NCI-H345 treated with DMSO at 0.1 percent for 48 hours (cell line): ENCODE data around the gene RASL10B.

Experiments used
- DNase-seq: peaks from one replicate; lab custom pipeline; 2025; ENCODE audit not compliant: unreplicated experiment; lab: John Stamatoyannopoulos, UW

The RASL10B gene

DNA sequence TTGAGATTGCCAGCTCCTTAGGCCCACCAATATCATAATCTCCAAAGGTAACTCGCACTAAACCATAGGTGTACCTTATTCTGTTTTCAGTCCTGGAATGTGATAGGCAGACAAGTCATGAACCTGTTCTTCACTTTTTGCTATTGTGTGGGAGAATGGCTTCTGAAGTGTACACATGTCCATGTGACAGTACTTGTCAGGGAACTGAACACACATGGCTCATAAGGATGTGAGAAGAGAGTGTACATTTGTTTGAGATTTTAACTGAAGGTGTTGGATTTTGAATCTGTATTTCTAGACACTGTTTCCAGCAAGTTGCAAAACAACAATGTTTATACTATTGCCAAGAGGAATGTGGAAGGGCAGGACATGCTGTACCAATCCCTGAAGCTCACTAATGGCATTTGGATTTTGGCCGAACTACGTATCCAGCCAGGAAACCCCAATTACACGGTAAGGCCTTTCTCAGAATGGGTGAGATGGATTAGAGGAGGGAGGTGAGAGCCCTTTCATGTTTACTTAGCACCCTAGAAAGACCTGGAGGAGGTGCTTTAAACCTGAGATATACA is 14.5 kb upstream of the RASL10B start:
- DNase-seq = no peak

DNA sequence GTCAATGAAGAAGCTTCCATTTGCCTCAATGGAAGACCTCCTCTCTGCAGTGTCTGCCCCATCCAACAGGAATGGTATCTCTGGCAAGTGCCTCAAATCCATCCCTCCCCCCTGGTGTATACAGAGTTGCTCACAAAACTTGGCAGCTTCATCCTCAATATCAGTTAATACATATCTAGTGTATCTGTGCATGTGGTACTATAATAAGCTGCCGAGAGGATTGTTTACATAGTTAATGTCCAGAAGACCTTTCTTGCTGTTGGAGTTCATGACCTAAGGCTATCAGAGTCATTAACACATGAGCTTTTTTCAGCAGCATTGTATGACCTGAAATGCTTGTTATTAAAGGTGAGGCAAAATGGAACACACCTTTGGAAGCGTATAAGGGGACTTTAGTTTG is 14.0 kb upstream of the RASL10B start:
- DNase-seq = no peak

DNA sequence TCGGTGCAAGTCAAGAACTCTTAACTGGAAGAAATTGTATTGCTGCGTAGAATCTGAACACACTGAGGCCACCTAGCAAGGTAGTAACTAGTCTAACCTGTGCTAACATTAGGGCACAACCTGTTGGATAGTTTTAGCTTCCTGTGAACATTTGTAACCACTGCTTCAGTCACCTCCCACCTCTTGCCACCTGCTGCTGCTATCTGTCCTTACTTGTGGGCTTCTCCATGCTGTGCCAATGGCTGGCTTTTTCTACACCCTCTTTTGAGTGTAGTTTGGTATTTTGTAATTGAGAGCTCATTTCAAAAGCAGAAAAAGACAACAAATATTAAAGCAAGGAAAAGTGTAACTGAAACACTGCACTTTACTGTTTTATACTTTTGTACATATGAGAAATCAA is 7.7 kb upstream of the RASL10B start:
- DNase-seq = no peak

DNA sequence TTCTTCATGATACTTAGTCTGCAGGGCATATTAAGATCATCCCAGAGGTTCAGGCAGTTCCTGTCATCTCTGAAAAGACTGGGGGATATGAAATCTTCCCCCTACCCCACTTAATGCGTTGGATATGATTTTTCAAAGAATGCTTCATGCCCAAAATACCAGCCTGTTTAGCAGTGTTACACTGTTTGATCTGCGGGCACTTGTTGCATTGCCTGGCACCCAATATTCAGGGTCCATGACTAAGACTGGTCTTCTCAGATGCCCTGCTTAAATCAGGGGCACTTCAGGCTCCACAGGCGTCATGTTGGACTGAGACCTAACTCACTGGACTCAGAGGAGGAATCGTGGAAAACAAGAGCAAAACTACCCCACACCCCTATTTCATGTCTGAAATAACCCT is 6.4 kb upstream of the RASL10B start:
- DNase-seq = no peak

DNA sequence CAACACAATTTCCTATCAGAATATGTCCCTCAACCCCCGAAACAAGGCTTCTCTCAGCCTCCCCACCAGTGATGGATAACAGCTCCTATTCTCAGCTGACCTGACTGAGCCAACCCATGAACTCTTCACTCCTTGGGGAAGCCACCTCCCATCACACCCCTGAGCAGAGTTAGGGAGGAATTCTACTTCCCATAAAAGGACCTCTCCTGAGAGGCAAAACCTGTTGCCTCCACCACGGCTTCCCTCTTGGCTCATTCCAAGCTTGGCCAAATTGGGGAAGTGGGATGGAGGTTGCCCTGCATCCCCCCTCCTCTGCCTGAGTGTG is 5.7 kb upstream of the RASL10B start:
- DNase-seq = no peak

DNA sequence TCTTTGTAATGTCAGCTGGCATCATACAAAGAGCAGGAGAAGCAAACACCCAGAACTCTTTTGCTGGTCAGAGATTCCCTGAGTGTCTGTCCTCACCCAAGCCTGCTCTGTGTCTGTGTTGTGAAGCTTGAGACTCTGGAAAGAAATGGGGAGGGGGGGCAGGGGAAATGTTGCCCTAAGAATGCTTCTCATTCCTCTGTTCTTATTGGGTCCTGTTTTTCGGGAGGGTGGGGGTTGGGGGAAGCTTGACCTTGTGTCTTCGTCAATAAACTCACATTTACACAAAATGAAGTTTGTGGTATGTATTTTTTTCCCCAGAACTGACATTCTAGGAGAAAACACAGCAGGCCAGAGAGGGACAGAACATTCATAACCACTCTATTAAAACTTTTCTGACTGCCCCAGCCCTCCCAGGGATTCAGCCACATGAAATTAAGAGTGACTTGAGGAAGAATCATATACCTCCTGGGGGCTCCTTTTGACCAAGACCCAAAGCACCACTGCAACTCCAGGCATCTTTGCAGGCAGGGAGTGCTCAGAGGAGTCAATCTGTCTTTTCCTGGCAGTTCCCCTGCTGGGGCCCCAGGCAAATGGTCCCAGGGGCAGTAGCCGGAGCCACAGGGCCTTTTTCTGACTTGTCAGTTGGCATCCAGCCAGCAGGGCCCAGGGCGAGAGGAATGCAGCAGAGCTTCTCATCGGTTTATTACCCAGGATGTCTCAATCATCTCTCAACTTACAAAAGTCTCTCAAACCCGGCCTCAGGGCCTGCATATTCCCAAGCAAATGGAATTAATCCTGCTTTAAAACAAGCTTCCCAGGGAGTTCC is 5.1 kb upstream of the RASL10B start:
- DNase-seq = no peak

DNA sequence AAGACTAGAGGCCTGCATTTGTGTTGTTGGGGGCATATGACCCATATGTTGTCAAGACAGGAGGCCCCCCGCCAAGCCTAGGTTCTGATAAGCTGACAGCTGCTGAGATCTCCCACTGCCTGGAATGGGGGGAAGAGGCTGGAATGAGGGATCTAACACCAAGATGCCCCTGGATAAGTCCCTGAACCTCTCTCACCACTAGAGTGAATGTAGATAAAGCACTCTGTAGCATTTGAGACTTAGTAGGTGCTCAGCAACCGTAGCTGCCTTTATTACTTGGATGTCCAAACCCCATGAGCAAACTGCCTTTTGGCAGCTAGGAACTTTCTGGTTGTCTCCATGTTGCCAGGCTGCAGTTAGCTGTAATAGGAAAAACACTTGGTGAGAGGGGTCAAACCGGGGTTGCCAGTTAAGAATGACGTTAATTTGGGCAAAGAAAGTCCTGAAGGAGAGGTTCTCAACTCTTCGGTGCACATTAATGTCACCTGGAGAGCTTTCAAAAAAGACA is 4.4 kb upstream of the RASL10B start:
- no peak for DNase-seq

DNA sequence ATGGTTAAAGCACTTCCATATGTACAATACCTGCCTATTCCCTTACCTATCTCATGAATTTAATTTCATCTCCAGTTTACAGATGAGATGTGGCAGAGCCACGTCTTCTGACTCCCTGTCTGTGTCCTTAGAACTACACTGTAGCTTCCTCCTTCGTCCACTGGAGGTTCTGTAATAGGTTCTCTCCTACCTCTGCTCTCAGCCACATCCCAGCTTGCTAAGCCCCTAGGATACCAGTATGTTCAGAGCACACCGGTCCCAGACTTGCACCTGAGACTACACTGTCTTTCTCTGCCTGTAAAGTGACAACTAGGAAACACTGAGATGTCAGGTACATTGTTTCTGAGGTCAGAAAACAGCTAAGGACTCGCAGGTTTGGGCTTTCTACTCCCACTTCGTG is 3.8 kb upstream of the RASL10B start:
- no peak for DNase-seq

DNA sequence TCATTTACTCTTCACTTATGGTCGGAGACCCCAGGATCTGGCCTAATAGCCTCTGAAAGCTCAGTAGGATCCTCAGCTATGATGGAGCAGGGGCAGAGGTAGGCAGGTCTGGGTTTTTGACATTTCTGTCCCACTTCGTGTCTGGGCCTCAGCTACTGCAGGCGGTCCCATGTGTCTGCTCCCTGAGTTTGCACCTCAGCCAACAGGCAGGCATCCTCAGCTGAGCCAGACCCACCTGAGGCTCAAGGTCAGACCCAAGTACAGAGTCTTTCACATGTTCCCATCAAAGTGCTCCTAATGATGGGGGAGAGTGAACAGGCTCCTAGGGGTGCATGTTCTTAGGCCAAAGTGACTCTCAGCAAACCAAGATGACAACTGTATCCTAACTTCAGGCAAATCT is 2.9 kb upstream of the RASL10B start:
- no peak for DNase-seq

DNA sequence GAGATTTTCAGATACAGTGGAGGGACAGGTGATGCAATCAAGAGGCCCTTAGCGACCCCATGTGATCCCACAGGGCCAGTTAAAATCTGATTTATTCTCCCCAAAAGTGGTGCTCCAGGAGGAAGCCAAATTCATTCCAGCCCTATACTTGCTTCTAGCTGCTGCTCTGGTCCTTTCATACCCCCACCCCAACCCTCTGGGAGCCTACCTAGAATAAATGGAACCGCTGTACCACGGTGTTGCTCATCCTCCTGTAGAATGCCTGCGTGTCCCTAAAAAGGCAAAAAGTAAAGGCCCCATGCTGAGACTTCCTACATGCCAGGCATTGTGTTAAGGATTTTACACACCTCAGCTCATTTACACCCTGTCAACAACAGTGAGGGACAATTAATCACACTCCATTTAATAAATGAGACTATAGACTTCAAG is 2.0 kb upstream of the RASL10B start:
- no peak for DNase-seq

DNA sequence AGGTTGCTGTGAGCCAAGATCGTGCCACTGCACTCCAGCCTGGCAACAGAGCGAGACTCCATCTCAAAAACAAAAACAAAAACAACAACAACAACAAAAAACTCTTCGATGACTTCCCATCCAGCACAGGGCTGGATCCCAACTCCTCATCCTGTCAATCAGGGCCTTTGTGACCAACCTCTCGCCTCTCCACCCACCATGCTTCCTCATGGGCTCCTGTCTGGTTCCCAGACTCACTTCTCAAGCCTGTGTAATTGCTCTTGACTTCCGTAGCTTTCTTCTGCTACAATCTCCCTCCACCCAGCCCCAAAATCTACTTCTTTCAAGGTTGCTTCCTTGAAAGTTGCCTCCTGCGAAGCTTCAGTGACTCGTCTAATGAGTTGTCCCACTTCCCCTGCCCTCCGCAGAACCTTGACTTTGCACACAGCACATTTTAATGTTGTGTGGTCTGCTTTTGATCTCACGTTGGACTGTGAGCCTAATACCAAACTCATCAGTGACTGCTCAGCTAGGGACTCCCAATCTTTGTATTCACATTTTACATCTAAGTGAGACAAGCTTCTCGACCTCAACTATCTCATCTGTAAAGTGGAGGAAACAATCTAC is 936 bp upstream of the RASL10B start:
- no peak for DNase-seq

DNA sequence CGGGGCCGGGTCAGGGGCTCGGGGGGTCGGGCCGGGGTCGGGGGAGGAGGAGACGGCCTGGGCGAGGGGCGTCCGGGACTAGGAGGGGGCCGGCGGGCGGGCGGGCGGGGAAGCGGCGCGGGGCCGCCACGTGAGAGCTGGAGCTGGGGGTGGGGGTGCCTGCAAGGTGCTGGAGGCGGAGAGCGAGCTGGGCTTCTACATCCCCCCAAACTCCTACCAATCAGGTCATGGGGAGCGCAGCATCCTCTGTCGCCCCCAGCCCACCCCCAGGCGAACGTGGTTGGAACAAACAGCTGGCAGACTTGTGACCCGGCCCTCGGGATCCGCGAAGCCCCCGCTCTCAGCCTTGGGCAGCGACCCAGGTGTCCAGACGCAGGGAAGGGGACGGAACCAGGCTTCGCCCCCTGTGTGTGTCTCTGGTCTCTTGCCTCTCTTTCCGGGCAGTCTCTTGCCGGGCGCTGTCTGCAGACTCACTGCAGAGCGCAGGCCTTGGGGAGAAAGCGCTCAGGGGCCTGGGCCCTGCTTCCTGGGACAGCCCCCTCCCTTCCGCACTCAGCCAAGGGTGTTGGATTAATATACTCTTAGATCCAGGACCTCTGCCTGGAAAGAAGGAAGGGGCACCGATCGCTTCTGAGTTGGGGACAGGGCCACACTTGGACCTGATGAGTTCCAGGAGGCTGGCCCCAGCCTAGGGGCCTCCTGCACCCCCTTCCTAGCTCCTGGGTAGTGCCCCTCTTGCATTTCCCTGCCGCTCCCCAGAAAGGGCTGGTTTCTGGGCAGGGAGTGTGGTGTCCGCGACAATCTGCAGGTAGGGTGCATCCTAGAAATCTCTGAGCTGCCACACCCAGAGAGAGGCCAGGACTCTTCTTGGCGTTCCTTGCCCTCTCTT is 722 bp downstream of the RASL10B start:
- DNase-seq = no peak

DNA sequence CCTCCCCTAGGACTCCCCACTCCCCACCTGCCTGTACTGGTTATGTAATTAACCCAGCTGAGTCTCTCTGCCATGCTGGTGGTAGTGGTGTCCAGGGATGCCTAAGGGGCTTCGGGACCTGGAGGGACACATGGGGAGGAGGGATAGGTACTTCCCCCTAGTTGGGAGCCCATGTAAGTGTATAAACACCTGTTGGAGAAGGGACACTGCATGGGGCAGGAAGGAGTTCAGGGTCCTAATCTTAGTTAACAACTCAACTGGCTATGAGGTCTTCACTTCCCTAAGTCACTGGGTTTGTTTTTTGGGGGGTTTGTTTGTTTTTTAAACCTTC is 1.3 kb downstream of the RASL10B start:
- DNase-seq = no peak

DNA sequence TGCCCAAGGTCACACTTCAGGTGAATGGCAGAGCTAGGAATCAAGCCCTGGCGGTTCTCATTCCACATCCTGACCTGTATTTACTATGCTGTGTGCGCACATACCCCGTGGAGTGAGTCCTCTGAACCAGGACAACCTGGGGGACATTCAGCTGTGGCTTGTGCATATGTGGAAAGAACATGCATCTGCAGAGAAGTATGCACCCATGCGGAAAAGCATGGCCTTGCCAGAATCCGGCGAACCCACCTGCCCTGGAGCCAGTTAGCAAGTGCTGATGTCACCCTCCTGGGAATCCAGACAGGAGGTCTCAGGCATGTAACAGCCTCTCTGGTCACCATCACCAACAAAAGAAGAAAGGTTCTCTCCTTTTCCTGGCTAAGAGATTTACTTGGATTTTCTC is 1.9 kb downstream of the RASL10B start:
- no peak for DNase-seq

DNA sequence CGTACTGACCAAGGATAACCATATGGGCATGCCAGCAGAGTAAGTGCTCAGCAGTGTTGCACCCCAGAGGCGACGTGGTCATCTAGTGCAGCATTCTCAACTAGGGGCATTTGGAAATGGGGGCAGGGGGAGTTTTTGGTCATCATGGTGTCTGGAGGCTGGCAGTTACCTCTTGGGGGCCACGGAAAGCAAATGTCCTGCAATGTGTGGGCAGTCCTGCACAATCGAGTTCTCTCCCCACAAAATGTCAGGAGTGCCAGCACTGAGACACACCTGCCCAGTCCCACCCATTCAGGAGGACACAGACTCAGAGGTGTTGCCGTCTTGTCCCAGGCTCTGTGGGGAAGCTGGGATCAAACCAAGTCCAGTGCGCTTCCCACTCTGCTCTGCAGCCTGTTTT is 3.0 kb downstream of the RASL10B start:
- DNase-seq = no peak

DNA sequence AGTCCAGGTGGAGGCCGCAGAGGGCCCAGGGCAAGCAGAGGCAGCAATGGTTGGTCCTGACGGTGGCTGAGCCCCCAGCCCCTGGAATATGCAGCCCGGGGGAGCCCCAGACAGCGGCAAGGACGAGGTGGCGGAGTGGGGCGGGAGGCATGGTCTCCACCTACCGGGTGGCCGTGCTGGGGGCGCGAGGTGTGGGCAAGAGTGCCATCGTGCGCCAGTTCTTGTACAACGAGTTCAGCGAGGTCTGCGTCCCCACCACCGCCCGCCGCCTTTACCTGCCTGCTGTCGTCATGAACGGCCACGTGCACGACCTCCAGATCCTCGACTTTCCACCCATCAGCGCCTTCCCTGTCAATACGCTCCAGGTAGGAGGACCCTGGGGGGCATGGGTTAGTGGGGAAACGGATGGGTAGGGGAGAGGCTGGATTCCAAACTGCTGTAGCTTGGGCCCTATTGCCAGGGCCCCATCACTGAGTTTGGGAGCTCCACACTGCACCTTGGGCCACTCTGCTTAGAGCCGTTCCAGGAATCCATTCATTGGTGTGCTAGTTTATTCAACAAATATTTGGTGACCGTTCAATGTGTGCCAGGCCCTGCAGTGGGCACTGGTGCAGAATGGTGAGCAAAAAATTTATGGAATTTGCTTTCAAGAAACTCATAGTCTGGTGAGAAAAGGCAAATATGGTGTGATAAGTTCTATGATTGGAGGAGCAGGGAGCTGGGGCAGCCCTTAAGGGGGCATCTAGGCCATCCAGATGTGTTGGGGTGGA is 3.8 kb downstream of the RASL10B start:
- DNase-seq = no peak

DNA sequence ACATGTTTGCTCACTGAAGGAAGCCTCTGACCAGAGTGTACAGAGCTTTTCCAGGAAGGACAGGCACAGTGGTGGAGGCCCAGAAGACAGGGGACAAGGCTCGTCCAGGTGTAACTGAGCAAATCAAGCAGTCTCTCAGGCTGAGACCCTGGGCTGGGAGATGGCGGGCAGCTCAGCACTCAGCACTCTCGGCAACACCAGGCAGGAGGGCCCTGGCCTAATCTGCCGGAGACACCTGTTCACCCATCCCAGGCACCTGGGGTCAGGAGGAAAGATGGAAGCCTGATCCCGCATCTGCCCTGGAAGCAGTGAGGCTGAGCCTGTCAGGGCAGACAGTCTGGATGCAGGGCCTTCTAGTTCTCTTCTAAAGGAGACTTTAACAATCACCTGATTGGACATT is 4.8 kb downstream of the RASL10B start:
- no peak for DNase-seq

DNA sequence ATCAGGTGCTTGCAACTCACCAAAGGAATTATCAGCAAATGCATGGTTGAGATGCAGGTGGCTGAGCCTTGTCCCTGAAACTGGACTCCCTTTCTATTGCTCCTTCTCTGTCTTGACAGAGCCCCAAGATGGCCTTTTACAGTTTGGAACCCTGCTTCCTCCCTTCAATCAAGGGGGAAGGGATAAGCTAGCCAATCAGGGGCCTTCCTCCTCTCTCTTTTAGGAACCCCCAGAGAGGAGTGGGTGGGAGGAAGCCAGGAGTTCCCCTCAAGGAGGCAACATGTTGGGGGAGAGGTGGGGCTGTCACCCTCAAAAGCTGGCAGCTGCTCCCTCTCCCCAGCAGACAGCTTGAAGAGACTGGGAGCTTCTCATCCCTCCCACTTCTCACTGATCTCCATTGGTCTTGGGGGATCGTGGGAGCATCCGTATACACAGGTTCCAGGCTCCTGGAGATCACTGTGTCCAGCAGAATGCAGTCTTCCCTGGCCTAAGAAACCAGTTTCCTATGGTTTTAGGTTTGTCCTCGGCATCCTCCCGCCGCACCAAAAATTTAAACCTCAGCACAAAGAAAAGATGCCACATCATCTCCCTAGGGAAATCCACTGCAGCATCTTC is 7.2 kb downstream of the RASL10B start:
- DNase-seq = no peak

DNA sequence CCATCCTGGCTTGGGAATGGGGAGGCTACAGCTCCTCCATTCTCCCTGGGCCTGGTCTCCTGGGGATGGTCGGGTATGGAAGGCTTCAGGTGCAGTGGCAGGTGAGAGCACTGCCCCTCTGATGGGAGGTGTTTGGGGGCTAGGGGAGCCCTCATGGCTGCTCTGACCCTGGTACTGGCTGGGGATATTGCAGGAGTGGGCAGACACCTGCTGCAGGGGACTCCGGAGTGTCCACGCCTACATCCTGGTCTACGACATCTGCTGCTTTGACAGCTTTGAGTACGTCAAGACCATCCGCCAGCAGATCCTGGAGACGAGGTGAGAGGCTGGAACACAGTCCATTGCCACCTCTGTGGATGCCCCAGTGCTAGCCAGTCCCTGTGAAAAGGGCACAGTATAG is 8.8 kb downstream of the RASL10B start:
- DNase-seq = no peak
